Common myeloid progenitor, CD34-positive (primary cell): ENCODE measurements around the gene CNTN4.

Experiments used
- CTCF ChIA-PET: fragments of 350-600 bp; sonication (Branson Sonifier 250); formaldehyde crosslinking; loops from one replicate; lab custom pipeline; 2021; ENCODE audit warnings: antibody characterized with exemption; lab: Charles Lee
- POLR2A ChIA-PET: fragments of 350-600 bp; sonication (Branson Sonifier 250); formaldehyde crosslinking; loops from one replicate; lab custom pipeline; 2021; ENCODE audit warnings: antibody characterized with exemption; lab: Charles Lee
- DNase-seq, 3 donors: peaks; one replicate each; pipeline versions ENCODE4 v3.0.0 to v3.0.0-alpha.2; 2013
- H3K27ac ChIP-seq, 2 experiments: 1 replicate in 1 of 2; 2 replicates in 1 of 2; pipeline ENCODE4 v1.7.0; 2013; ENCODE audit warnings: inconsistent platforms in 2 of 2, low read length in 2 of 2, mild to moderate bottlenecking in 2 of 2, low read depth in 1 of 2, moderate library complexity in 1 of 2; ENCODE audit not compliant: severe bottlenecking in 2 of 2, insufficient read depth in 1 of 2, poor library complexity in 1 of 2
- H3K27me3 ChIP-seq, 5 experiments: replicated peaks in 2 of 5; 1 replicate in 3 of 5; 2 replicates in 2 of 5; pipeline versions ENCODE4 v1.6.1 to v1.7.0; 2013; ENCODE audit warnings: low read length in 4 of 5, mild to moderate bottlenecking in 2 of 5, moderate library complexity in 2 of 5, inconsistent platforms in 1 of 5; ENCODE audit not compliant: insufficient read depth in 5 of 5, control insufficient read depth in 4 of 5
- H3K36me3 ChIP-seq, 4 experiments: 1 replicate in 2 of 4; 2 replicates in 2 of 4; pipeline versions ENCODE4 v1.6.1 to v1.7.0; 2013; ENCODE audit warnings: low read length in 3 of 4, control low read depth in 1 of 4, mild to moderate bottlenecking in 1 of 4; ENCODE audit not compliant: control insufficient read depth in 4 of 4, insufficient read depth in 4 of 4
- H3K4me1 ChIP-seq, 4 experiments: 1 replicate in 3 of 4; 2 replicates in 1 of 4; pipeline versions ENCODE4 v1.6.1 to v1.7.1; 2013; ENCODE audit warnings: low read length in 3 of 4, mild to moderate bottlenecking in 3 of 4, control low read depth in 1 of 4, inconsistent platforms in 1 of 4, moderate library complexity in 1 of 4; ENCODE audit not compliant: control insufficient read depth in 4 of 4, insufficient read depth in 4 of 4; ENCODE audit errors: control extremely low read depth in 1 of 4
- H3K4me3 ChIP-seq, 7 experiments: 1 replicate in 4 of 7; 2 replicates in 3 of 7; pipeline versions ENCODE4 v1.5.1 to v1.7.0; 2013; ENCODE audit warnings: mild to moderate bottlenecking in 7 of 7, low read length in 6 of 7, moderate library complexity in 6 of 7, inconsistent platforms in 2 of 7, low read depth in 2 of 7, control low read depth in 1 of 7; ENCODE audit not compliant: insufficient read depth in 4 of 7, control insufficient read depth in 1 of 7; ENCODE audit errors: extremely low read depth in 1 of 7
- H3K9me3 ChIP-seq, 5 experiments: 1 replicate in 4 of 5; 2 replicates in 1 of 5; pipeline versions ENCODE4 v1.6.1 to v1.7.1; 2013; ENCODE audit warnings: low read length in 4 of 5, mild to moderate bottlenecking in 2 of 5, inconsistent platforms in 1 of 5, low read depth in 1 of 5, moderate library complexity in 1 of 5; ENCODE audit not compliant: control insufficient read depth in 4 of 5, insufficient read depth in 2 of 5; ENCODE audit errors: control extremely low read depth in 1 of 5
- WGBS: methylation state at CpG from one replicate; pipeline ENCODE4 v1.1.5; 2013; ENCODE audit not compliant: insufficient coverage; 5-methylcytosine and 5-hydroxymethylcytosine counted together

Gene CNTN4

GRCh38 chr3:2873986-2874385, 775.3 kb downstream of the CNTN4 start:
- no peak for DNase-seq
- H3K9me3 ChIP-seq, result no peaks in the 10 kb centered on the region
- 100% methylated on average over 1 of the region's 2 CpGs for WGBS
- no peaks in the 10 kb centered on the region for H3K4me1 ChIP-seq
- no peaks in the 10 kb centered on the region for H3K36me3 ChIP-seq
- POLR2A ChIA-PET, result no interaction called here
- H3K27me3 ChIP-seq, result no peaks in the 10 kb centered on the region
- H3K4me3 ChIP-seq, result no peak overlapping the region
- no peak overlapping the region for H3K27ac ChIP-seq
- CTCF ChIA-PET, result no interaction called here

DNA sequence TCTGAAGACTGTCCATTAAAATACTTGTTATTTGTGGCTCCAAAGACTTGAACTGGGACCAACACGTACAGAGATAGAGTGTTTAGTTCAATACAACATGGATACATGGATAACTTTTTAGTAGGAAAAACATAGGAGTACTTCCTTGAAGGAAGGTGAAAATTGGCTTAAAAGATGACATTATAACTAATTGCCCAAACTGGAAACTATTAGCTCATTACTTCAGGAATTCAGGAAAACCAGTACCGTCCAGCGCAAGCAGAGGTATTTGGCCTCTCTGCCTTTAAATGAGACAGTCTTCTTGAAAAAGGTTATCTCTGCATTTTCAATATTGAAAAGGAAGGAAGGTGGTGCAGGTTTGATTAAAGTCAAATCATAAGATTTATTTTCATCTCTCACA, 777.0 kb downstream of the CNTN4 start:
- DNase-seq, result no peak
- Histone ChIP-seq H3K4me3 (no peak overlapping the region), H3K9me3 (no peaks in the 10 kb centered on the region), H3K27me3 (no peaks in the 10 kb centered on the region), H3K36me3 (no peaks in the 10 kb centered on the region), H3K4me1 (no peaks in the 10 kb centered on the region), H3K27ac (no peak overlapping the region)
- POLR2A ChIA-PET, result no interaction called here
- WGBS, result no CpG with 5 or more reads among the region's 3 CpGs
- CTCF ChIA-PET, result no interaction called here

DNA sequence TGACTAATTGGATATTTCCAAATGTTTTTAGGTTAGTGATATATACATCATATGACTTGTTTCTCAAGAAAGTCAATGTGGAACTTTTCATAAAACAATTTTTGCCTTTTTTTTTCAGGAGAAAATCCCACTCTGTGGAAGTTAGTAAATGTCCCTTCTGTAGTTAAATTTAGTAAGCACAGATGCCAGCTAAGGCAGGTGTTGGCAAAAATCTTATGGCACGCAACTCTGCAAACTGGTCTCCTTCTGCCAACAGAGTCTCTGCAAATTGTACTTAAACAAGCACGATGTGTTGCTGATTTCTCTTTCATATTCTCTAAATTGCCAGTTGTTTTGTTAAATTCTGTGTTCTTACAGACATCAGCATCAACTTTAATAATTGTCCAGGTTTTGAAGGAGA, 777.7 kb downstream of the CNTN4 start:
- ChIA-PET CTCF (no interaction called here), POLR2A (no interaction called here)
- H3K4me3 ChIP-seq, result no peak overlapping the region
- H3K36me3 ChIP-seq, result no peaks in the 10 kb centered on the region
- H3K9me3 ChIP-seq, result no peaks in the 10 kb centered on the region
- H3K4me1 ChIP-seq, result no peaks in the 10 kb centered on the region
- H3K27me3 ChIP-seq, result no peaks in the 10 kb centered on the region
- 100% methylated on average over 1 of the region's 2 CpGs for WGBS
- no peak for DNase-seq
- H3K27ac ChIP-seq, result no peak overlapping the region

- Histone ChIP-seq H3K9me3 (no peaks in the 10 kb centered on the region), H3K4me1 (no peaks in the 10 kb centered on the region), H3K4me3 (no peak overlapping the region), H3K27me3 (no peaks in the 10 kb centered on the region), H3K36me3 (no peaks in the 10 kb centered on the region), H3K27ac (no peak overlapping the region)
- POLR2A ChIA-PET, result no interaction called here
- DNase-seq, result no peak
- 100% methylated on average over 2 of the region's 2 CpGs for WGBS
- CTCF ChIA-PET, result no interaction called here
Observed at GRCh38 chr3:2879023-2879422, 780.4 kb downstream of the CNTN4 start.

GRCh38 chr3:2879587-2879986, 780.9 kb downstream of the CNTN4 start:
- CTCF ChIA-PET, result no interaction called here
- POLR2A ChIA-PET, result no interaction called here

DNA sequence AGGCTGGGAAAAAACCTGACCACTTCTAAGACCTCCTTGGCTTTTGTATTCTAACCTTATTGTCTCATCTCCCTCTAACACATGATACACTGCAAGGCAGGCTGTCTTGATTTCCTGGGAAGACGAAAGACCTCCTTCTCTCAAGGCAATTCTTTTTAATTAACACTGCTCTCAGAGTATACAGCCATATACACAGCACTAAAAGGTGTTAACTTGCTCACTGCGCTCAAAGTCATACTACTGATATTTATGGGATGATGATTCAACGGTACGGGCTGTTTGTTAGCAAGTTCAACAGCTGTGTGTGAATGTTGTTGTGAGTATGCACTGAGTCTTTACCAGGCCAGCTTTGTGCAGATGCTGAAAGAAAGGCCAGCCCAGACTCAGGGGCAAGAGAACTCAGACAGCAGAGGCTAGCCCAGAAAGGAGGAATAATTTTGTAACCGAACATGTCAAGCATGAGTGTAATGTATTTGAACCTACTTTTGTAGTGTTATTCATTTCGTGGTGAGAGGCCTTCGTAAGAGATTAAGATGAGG, 781.6 kb downstream of the CNTN4 start:
- H3K36me3 ChIP-seq, result no peaks in the 10 kb centered on the region
- no peaks in the 10 kb centered on the region for H3K4me1 ChIP-seq
- 94% methylated on average over 7 of the region's 7 CpGs for WGBS
- no peak overlapping the region for H3K27ac ChIP-seq
- no peak for DNase-seq
- POLR2A ChIA-PET, result no interaction called here
- H3K9me3 ChIP-seq, result no peaks in the 10 kb centered on the region
- H3K4me3 ChIP-seq, result no peak overlapping the region
- CTCF ChIA-PET, result no interaction called here
- no peaks in the 10 kb centered on the region for H3K27me3 ChIP-seq

More at GRCh38 chr3:2879587-2879986, 780.9 kb downstream of the CNTN4 start:
- no peak for DNase-seq
- H3K27me3 ChIP-seq, result no peaks in the 10 kb centered on the region
- H3K27ac ChIP-seq, result no peak overlapping the region
- no peaks in the 10 kb centered on the region for H3K9me3 ChIP-seq
- H3K4me3 ChIP-seq, result no peak overlapping the region
- no peaks in the 10 kb centered on the region for H3K36me3 ChIP-seq
- H3K4me1 ChIP-seq, result no peaks in the 10 kb centered on the region

GRCh38 chr3:2883283-2883682, 784.6 kb downstream of the CNTN4 start:
- ChIA-PET CTCF (no interaction called here), POLR2A (no interaction called here)
- 96% methylated on average over 3 of the region's 3 CpGs for WGBS

More at GRCh38 chr3:2883283-2883682, 784.6 kb downstream of the CNTN4 start:
- H3K27me3 ChIP-seq, result no peaks in the 10 kb centered on the region
- H3K9me3 ChIP-seq, result no peaks in the 10 kb centered on the region
- H3K4me1 ChIP-seq, result no peaks in the 10 kb centered on the region
- H3K4me3 ChIP-seq, result no peak overlapping the region
- no peaks in the 10 kb centered on the region for H3K36me3 ChIP-seq
- no peak overlapping the region for H3K27ac ChIP-seq
- no peak for DNase-seq
